ENCODE measurements around the gene SF1. TPM values are rescaled to one million over a fixed set of nuclear protein-coding genes. Genes with fewer than 3 reads are reported as not detected.
A peak's percentile ranks its signal among the peaks of the same experiment; 100 is the strongest.

The SF1 gene
- total RNA-seq, 1 experiment from 2014 or later, result 285 TPM

DNA sequence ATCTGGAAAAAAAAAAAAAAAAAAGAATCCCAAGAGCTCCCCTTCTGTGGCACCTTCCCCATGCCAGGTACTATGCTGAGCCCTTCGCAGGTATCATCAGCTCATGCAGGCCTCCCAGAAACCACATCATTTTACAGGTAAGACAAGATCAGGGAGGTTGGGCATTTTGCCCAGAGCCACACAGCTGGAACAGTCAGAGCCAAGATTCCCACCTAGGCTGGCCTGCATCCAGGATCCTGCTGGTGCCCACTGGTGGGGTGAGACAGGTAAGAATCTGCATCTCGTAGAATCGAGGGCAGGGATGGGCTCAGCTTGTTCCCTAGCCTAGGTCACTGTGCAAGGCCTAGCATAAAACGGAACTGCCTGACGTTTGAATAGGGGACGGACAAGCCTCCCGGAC, 47.7 kb upstream of the SF1 start (continued):
- TF ChIP-seq ZNF317 (CRISPR knock-in tag; IDR thresholded peaks at IDR 0.05; ENCODE audit: borderline replicate concordance, low read depth) (no peak), FOXK1 (CRISPR knock-in tag; IDR thresholded peaks at IDR 0.05) (no peak), OVOL2 (CRISPR knock-in tag; IDR thresholded peaks at IDR 0.05; ENCODE audit: borderline replicate concordance) (no peak)

DNA sequence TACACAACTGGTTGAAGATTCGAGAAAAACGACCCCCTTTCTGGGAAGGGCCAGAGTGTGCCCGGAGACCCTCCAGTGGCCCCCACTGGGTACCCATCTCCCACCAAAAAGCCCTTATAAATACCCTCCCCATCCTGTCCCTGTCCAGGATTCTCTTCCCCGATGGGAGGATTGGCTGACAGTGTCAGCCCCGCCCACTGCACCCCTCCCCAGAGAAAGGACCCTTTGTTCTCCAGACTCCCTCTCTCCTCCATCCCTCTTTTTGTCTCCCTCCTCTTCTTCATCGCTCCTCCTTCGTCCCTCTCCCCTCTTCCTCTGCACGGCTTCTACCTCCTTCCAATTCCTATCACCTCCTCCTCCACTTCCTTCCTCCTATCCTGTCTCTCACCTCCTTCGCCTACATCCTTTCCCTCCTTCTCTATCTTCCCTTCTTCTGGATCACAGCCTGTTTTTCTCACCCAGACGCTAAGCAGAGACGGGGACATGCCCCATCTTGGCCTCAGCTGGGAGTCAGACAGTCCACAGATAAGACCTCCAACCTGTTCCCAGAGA, 45.3 kb upstream of the SF1 start:
- Mint-ChIP-seq H3K36me3 (peaks cover 5% of the 10 kb centered on the region; the same call in 1 of the 2 replicates), H3K27ac (peak overlapping the region; percentile 66), H3K4me1 (no peaks in the 10 kb centered on the region), H3K4me3 (no peak overlapping the region), H3K9me3 (no peaks in the 10 kb centered on the region), H3K27me3 (ENCODE audit: low read depth) (no peaks in the 10 kb centered on the region)
- CTCF ChIA-PET, result interaction anchor here (1.0 kb wide), 1 partner anchor 36 kb away, joined by 3 read pairs; no protein-coding TSS in a partner anchor
- DNase-seq (ENCODE audit: low spot score) (no peak), ATAC-seq (no peak)
- POLR2A ChIA-PET, result no interaction called here
- TF ChIP-seq EMX1 (CRISPR knock-in tag; IDR thresholded peaks at IDR 0.05) (no peak), USF1 (CRISPR knock-in tag; IDR thresholded peaks at IDR 0.05) (no peak), ZNF219 (CRISPR knock-in tag; IDR thresholded peaks at IDR 0.05; ENCODE audit: borderline replicate concordance) (no peak), GABPB1 (CRISPR knock-in tag; IDR thresholded peaks at IDR 0.05) (no peak), NFE2L1 (CRISPR knock-in tag; IDR thresholded peaks at IDR 0.05) (no peak), NR3C1 (CRISPR knock-in tag; conservative IDR thresholded peaks at IDR 0.05; ENCODE audit: low read depth) (no peak), CREM (CRISPR knock-in tag; IDR thresholded peaks at IDR 0.05) (no peak), E2F4 (CRISPR knock-in tag; IDR thresholded peaks at IDR 0.05; ENCODE audit: borderline replicate concordance, low read depth) (no peak), ZNF263 (CRISPR knock-in tag; IDR thresholded peaks at IDR 0.05; ENCODE audit: low read depth) (no peak), ATF2 (CRISPR knock-in tag; IDR thresholded peaks at IDR 0.05; ENCODE audit: borderline replicate concordance, low read depth) (no peak), OVOL2 (CRISPR knock-in tag; IDR thresholded peaks at IDR 0.05; ENCODE audit: borderline replicate concordance) (no peak), ZNF317 (CRISPR knock-in tag; IDR thresholded peaks at IDR 0.05; ENCODE audit: borderline replicate concordance, low read depth) (no peak), ZNF532 (CRISPR knock-in tag; IDR thresholded peaks at IDR 0.05; ENCODE audit: borderline replicate concordance) (no peak), USF2 (CRISPR knock-in tag; IDR thresholded peaks at IDR 0.05) (no peak)
- TF ChIP-seq, protein P1, sequence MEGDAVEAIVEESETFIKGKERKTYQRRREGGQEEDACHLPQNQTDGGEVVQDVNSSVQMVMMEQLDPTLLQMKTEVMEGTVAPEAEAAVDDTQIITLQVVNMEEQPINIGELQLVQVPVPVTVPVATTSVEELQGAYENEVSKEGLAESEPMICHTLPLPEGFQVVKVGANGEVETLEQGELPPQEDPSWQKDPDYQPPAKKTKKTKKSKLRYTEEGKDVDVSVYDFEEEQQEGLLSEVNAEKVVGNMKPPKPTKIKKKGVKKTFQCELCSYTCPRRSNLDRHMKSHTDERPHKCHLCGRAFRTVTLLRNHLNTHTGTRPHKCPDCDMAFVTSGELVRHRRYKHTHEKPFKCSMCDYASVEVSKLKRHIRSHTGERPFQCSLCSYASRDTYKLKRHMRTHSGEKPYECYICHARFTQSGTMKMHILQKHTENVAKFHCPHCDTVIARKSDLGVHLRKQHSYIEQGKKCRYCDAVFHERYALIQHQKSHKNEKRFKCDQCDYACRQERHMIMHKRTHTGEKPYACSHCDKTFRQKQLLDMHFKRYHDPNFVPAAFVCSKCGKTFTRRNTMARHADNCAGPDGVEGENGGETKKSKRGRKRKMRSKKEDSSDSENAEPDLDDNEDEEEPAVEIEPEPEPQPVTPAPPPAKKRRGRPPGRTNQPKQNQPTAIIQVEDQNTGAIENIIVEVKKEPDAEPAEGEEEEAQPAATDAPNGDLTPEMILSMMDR (IDR thresholded peaks at IDR 0.05), result no peak
- TF ChIP-seq, protein P2, sequence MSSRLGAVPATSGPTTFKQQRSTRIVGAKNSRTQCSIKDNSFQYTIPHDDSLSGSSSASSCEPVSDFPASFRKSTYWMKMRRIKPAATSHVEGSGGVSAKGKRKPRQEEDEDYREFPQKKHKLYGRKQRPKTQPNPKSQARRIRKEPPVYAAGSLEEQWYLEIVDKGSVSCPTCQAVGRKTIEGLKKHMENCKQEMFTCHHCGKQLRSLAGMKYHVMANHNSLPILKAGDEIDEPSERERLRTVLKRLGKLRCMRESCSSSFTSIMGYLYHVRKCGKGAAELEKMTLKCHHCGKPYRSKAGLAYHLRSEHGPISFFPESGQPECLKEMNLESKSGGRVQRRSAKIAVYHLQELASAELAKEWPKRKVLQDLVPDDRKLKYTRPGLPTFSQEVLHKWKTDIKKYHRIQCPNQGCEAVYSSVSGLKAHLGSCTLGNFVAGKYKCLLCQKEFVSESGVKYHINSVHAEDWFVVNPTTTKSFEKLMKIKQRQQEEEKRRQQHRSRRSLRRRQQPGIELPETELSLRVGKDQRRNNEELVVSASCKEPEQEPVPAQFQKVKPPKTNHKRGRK (CRISPR knock-in tag; IDR thresholded peaks at IDR 0.05; ENCODE audit: borderline replicate concordance), result no peak
- TF ChIP-seq, protein P3, sequence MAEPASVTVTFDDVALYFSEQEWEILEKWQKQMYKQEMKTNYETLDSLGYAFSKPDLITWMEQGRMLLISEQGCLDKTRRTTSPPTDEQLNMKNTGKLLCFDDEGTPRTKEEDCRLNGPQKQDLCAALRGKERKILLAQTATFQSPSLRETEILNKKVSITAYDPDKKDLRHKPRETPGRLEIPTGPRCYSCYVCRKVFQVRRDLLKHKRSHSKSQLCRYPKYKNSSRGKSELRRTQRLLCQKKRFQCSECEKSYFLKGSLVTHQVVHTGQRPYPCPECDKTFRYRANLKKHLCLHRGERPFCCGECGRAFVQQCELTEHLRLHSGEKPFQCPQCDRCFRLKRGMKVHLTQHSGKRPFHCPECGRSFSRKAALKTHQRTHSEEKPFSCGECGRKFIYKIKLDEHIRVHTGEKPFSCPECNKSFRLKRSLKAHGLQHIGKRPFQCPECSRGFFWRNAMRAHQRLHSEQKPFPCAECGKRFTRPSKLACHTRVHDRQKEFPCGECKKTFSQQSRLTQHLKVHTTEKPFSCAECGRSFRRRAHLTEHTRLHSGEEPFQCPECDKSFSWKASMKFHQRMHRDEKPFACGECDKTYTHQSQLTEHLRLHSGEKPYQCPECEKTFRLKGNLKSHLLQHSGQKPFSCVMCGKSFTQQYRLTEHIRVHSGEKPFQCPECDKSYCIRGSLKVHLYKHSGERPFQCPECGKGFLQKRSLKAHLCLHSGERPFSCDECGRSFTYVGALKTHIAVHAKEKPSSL (CRISPR knock-in tag; conservative IDR thresholded peaks at IDR 0.05), result no peak
